ENCODE measurements around the gene SPOCK1.

- TF ChIP-seq FOXA1 (IDR thresholded peaks at IDR 0.05), result no peak
- TF ChIP-seq RXRA (IDR thresholded peaks at IDR 0.05), result no peak
- no peak for TF ChIP-seq REST (IDR thresholded peaks at IDR 0.05)
- TF ChIP-seq, protein P1, sequence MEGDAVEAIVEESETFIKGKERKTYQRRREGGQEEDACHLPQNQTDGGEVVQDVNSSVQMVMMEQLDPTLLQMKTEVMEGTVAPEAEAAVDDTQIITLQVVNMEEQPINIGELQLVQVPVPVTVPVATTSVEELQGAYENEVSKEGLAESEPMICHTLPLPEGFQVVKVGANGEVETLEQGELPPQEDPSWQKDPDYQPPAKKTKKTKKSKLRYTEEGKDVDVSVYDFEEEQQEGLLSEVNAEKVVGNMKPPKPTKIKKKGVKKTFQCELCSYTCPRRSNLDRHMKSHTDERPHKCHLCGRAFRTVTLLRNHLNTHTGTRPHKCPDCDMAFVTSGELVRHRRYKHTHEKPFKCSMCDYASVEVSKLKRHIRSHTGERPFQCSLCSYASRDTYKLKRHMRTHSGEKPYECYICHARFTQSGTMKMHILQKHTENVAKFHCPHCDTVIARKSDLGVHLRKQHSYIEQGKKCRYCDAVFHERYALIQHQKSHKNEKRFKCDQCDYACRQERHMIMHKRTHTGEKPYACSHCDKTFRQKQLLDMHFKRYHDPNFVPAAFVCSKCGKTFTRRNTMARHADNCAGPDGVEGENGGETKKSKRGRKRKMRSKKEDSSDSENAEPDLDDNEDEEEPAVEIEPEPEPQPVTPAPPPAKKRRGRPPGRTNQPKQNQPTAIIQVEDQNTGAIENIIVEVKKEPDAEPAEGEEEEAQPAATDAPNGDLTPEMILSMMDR (IDR thresholded peaks at IDR 0.05; ENCODE audit: low read depth, low read length, missing input control), result no peak
- TF ChIP-seq JUND (IDR thresholded peaks at IDR 0.05), result no peak
- no peak for TF ChIP-seq EGR1 (IDR thresholded peaks at IDR 0.05; ENCODE audit: low read depth in 2 of 2)
- TF ChIP-seq, protein P2, sequence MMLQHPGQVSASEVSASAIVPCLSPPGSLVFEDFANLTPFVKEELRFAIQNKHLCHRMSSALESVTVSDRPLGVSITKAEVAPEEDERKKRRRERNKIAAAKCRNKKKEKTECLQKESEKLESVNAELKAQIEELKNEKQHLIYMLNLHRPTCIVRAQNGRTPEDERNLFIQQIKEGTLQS (IDR thresholded peaks at IDR 0.05), result no peak
- TF ChIP-seq RAD21 (IDR thresholded peaks at IDR 0.05), result no peak
- no peak for TF ChIP-seq TAF1 (conservative IDR thresholded peaks at IDR 0.05)
- TF ChIP-seq, protein P3, sequence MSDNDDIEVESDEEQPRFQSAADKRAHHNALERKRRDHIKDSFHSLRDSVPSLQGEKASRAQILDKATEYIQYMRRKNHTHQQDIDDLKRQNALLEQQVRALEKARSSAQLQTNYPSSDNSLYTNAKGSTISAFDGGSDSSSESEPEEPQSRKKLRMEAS (IDR thresholded peaks at IDR 0.05), result no peak
- TF ChIP-seq, protein P4, sequence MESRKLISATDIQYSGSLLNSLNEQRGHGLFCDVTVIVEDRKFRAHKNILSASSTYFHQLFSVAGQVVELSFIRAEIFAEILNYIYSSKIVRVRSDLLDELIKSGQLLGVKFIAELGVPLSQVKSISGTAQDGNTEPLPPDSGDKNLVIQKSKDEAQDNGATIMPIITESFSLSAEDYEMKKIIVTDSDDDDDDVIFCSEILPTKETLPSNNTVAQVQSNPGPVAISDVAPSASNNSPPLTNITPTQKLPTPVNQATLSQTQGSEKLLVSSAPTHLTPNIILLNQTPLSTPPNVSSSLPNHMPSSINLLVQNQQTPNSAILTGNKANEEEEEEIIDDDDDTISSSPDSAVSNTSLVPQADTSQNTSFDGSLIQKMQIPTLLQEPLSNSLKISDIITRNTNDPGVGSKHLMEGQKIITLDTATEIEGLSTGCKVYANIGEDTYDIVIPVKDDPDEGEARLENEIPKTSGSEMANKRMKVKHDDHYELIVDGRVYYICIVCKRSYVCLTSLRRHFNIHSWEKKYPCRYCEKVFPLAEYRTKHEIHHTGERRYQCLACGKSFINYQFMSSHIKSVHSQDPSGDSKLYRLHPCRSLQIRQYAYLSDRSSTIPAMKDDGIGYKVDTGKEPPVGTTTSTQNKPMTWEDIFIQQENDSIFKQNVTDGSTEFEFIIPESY (IDR thresholded peaks at IDR 0.05), result no peak
- TF ChIP-seq SP1 (IDR thresholded peaks at IDR 0.05), result no peak
- TF ChIP-seq NR2F2 (IDR thresholded peaks at IDR 0.05), result no peak
Observed at GRCh38 chr5:137433539-137433938, 65.6 kb downstream of the SPOCK1 start.
